ENCODE data around the gene DIP2A. TPM values are rescaled to one million over a fixed set of nuclear protein-coding genes. Genes with fewer than 3 reads are reported as not detected.

The DIP2A gene
- total and polyA plus RNA-seq, 2 of the 13 experiments (the other 11 are each of a cell fraction or from before 2014, with no cell fraction given): 18.5 to 37.6 TPM

GRCh38 chr21:46555225-46555617 is 96.5 kb downstream of the DIP2A start:
- 100% methylated on average over 3 of the region's 9 CpGs for WGBS (ENCODE audit: low lambda C conversion rate)
- DNase-seq (ENCODE audit: low spot score) (no peak), FAIRE-seq (no peak), ATAC-seq (no peak)
- intact Hi-C loops (cut with micrococcal nuclease; ENCODE audit: unreplicated experiment) (no loop called here), in situ Hi-C loops (cut with HindIII; ENCODE audit: extremely low pct_ligation_motif_present, low pct_unique_long_range_greater_than_20kb) (no loop called here)
- H3K27me3 ChIP-seq (ENCODE audit: control insufficient read depth in 1 of 2, insufficient read depth in 2 of 2, low read length in 2 of 2): no peaks in the 10 kb centered on the region
- ChIA-PET POLR2A (no interaction called here), CTCF (ENCODE audit: low intra/inter-chr PET ratio, low total read pairs) (no interaction called here)
- no peaks in the 10 kb centered on the region for H3K79me2 ChIP-seq (ENCODE audit: insufficient read depth, low read length)
- no peaks in the 10 kb centered on the region for H3K9me3 ChIP-seq (ENCODE audit: low read length)
- H3K4me1 ChIP-seq (ENCODE audit: insufficient read depth, low read length): peaks cover 14% of the 10 kb centered on the region
- H3K27ac ChIP-seq (ENCODE audit: extremely low read length, insufficient read depth, low read length): no peak overlapping the region
- H3K4me2 ChIP-seq (ENCODE audit: low read depth, low read length): no peak overlapping the region
- no peaks in the 10 kb centered on the region for H4K20me1 ChIP-seq (ENCODE audit: insufficient read depth, low read length)
- peak; percentile 40 for TF ChIP-seq AGO2 (optimal IDR thresholded peaks at IDR 0.05; ENCODE audit: low read depth, low read length)
- TF ChIP-seq POGK (CRISPR knock-in tag; conservative IDR thresholded peaks at IDR 0.05): no peak
- H2AFZ ChIP-seq (ENCODE audit: low read length): no peak overlapping the region
- H3K36me3 ChIP-seq (replicated peaks in 1 of 2; ENCODE audit: control insufficient read depth in 1 of 2, insufficient read depth in 2 of 2, low read length in 2 of 2): peaks cover 4 to 13% of the 10 kb centered on the region in 2 experiments; a peak in 4 of 5 replicates
- no peak overlapping the region for H3K9ac ChIP-seq (ENCODE audit: insufficient read depth, low read depth, low read length)
- BruUV-seq (replicated peaks): no TSS peak
- H3K4me3 ChIP-seq (replicated peaks in 1 of 3; ENCODE audit: insufficient read depth in 1 of 3, low read depth in 2 of 3, low read length in 3 of 3): no peak overlapping the region

GRCh38 chr21:46555678-46556077 is 97.0 kb downstream of the DIP2A start:
- no peak overlapping the region for H3K27ac ChIP-seq (ENCODE audit: extremely low read length, insufficient read depth, low read length)
- H2AFZ ChIP-seq (ENCODE audit: low read length): no peak overlapping the region
- 98% methylated on average over 13 of the region's 16 CpGs for WGBS (ENCODE audit: low lambda C conversion rate)
- no peaks in the 10 kb centered on the region for H3K79me2 ChIP-seq (ENCODE audit: insufficient read depth, low read length)
- in situ Hi-C loops (cut with HindIII; ENCODE audit: extremely low pct_ligation_motif_present, low pct_unique_long_range_greater_than_20kb): no loop called here
- H3K4me3 ChIP-seq (replicated peaks in 1 of 3; ENCODE audit: insufficient read depth in 1 of 3, low read depth in 2 of 3, low read length in 3 of 3): no peak overlapping the region
- peaks cover 4 to 10% of the 10 kb centered on the region in 2 experiments; a peak in 4 of 5 replicates for H3K36me3 ChIP-seq (replicated peaks in 1 of 2; ENCODE audit: control insufficient read depth in 1 of 2, insufficient read depth in 2 of 2, low read length in 2 of 2)
- H3K9ac ChIP-seq (ENCODE audit: insufficient read depth, low read depth, low read length): no peak overlapping the region
- ChIA-PET CTCF (ENCODE audit: low intra/inter-chr PET ratio, low total read pairs) (no interaction called here), POLR2A (interaction anchor here (1.6 kb wide), 1 partner anchor 80 kb away, joined by 4 read pairs; the partner anchor contains the start of gene PRMT2)
- H4K20me1 ChIP-seq (ENCODE audit: insufficient read depth, low read length): no peaks in the 10 kb centered on the region
- BruUV-seq (replicated peaks): no TSS peak
- H3K9me3 ChIP-seq (ENCODE audit: low read length): no peaks in the 10 kb centered on the region
- DNase-seq (ENCODE audit: low spot score) (no peak), ATAC-seq (no peak), FAIRE-seq (no peak)
- TF ChIP-seq ZNF333 (CRISPR knock-in tag; IDR thresholded peaks at IDR 0.05; ENCODE audit: borderline replicate concordance) (no peak), ZNF432 (CRISPR knock-in tag; IDR thresholded peaks at IDR 0.05; ENCODE audit: borderline replicate concordance) (no peak), KLF12 (CRISPR knock-in tag; IDR thresholded peaks at IDR 0.05; ENCODE audit: borderline replicate concordance) (no peak), ZNF747 (CRISPR knock-in tag; IDR thresholded peaks at IDR 0.05; ENCODE audit: borderline replicate concordance) (no peak), ZNF230 (CRISPR knock-in tag; IDR thresholded peaks at IDR 0.05) (no peak), TIGD3 (CRISPR knock-in tag; IDR thresholded peaks at IDR 0.05; ENCODE audit: borderline replicate concordance) (no peak), PBX2 (CRISPR knock-in tag; IDR thresholded peaks at IDR 0.05) (no peak)
- no peak overlapping the region for H3K4me2 ChIP-seq (ENCODE audit: low read depth, low read length)
- intact Hi-C loops (cut with micrococcal nuclease; ENCODE audit: unreplicated experiment): no loop called here
- peaks cover 17% of the 10 kb centered on the region for H3K4me1 ChIP-seq (ENCODE audit: insufficient read depth, low read length)
- no peaks in the 10 kb centered on the region for H3K27me3 ChIP-seq (ENCODE audit: control insufficient read depth in 1 of 2, insufficient read depth in 2 of 2, low read length in 2 of 2)

Data from HepG2 (cell line).